ENCODE measurements around the gene DMPK.

DMPK gene

DNA sequence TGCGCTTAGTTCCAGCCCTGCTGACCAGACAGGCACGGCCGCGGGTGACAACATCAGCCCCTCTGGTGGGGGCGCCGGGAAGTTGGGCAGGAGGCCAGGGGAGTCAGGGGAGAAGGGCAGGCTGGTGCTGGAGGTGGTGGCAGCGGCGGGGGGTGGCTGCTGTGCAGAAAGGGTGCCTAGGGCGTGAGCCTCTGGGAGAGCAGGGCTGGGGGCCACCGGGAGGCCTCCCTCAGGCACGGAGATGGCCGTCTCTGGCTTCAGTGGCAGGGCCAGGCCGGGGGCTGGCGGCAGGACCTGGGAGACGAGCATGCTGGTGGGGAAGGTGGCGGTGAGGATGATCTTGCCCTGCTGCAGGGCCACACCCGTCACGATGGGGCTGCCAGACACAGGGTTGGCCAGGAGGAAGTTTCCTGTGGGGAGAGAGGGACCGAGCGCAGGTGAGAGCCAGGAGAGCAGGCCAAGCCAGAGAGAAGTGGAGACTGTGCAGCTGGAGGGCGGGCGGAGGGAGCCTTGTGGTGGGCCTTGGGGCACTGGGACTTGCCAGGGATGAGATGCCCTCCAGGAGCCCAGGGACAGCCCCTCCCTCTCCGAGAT lies 16.5 kb downstream of the DMPK start:
- no peak overlapping the region for H3K9ac ChIP-seq (ENCODE audit: low read length)
- H3K36me3 ChIP-seq (replicated peaks; ENCODE audit: low read depth, low read length): no peaks in the 10 kb centered on the region
- no peaks in the 10 kb centered on the region for H3K27me3 ChIP-seq (ENCODE audit: low read depth, low read length)
- TF ChIP-seq, protein P1, sequence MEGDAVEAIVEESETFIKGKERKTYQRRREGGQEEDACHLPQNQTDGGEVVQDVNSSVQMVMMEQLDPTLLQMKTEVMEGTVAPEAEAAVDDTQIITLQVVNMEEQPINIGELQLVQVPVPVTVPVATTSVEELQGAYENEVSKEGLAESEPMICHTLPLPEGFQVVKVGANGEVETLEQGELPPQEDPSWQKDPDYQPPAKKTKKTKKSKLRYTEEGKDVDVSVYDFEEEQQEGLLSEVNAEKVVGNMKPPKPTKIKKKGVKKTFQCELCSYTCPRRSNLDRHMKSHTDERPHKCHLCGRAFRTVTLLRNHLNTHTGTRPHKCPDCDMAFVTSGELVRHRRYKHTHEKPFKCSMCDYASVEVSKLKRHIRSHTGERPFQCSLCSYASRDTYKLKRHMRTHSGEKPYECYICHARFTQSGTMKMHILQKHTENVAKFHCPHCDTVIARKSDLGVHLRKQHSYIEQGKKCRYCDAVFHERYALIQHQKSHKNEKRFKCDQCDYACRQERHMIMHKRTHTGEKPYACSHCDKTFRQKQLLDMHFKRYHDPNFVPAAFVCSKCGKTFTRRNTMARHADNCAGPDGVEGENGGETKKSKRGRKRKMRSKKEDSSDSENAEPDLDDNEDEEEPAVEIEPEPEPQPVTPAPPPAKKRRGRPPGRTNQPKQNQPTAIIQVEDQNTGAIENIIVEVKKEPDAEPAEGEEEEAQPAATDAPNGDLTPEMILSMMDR (IDR thresholded peaks at IDR 0.05; ENCODE audit: low read depth, low read length): no peak
- TF ChIP-seq EZH2phosphoT487 (IDR thresholded peaks at IDR 0.05; ENCODE audit: low read depth): no peak
- H3K79me2 ChIP-seq (ENCODE audit: low read length): no peaks in the 10 kb centered on the region
- no peak overlapping the region for H3K4me2 ChIP-seq (ENCODE audit: low read length)
- no peak overlapping the region for H2AFZ ChIP-seq (ENCODE audit: low read depth, low read length)
- H3K4me3 ChIP-seq (ENCODE audit: low read length): no peak overlapping the region
- no peaks in the 10 kb centered on the region for H4K20me1 ChIP-seq (ENCODE audit: insufficient read depth, low read length)
- no peaks in the 10 kb centered on the region for H3K9me3 ChIP-seq (ENCODE audit: insufficient read depth, low read length)
- H3K4me1 ChIP-seq (ENCODE audit: low read length): peaks cover 4% of the 10 kb centered on the region; the same call in 1 of the 2 replicates
- no peak overlapping the region for H3K27ac ChIP-seq (ENCODE audit: low read length)

- no peaks in the 10 kb centered on the region for H3K79me2 ChIP-seq (ENCODE audit: low read length)
- no peak overlapping the region for H3K27ac ChIP-seq (ENCODE audit: low read length)
- no peak overlapping the region for H2AFZ ChIP-seq (ENCODE audit: low read depth, low read length)
- H3K36me3 ChIP-seq (replicated peaks; ENCODE audit: low read depth, low read length): no peaks in the 10 kb centered on the region
- H3K9ac ChIP-seq (ENCODE audit: low read length): no peak overlapping the region
- H3K4me1 ChIP-seq (ENCODE audit: low read length): peaks cover 4% of the 10 kb centered on the region; the same call in 1 of the 2 replicates
- TF ChIP-seq EZH2phosphoT487 (IDR thresholded peaks at IDR 0.05; ENCODE audit: low read depth): no peak
- H3K4me3 ChIP-seq (ENCODE audit: low read length): no peak overlapping the region
- H3K9me3 ChIP-seq (ENCODE audit: insufficient read depth, low read length): no peaks in the 10 kb centered on the region
- H3K27me3 ChIP-seq (ENCODE audit: low read depth, low read length): no peaks in the 10 kb centered on the region
- H4K20me1 ChIP-seq (ENCODE audit: insufficient read depth, low read length): no peaks in the 10 kb centered on the region
- no peak overlapping the region for H3K4me2 ChIP-seq (ENCODE audit: low read length)
These were observed 17.2 kb downstream of the DMPK start for GRCh38 chr19:45764945-45765701.

DNA sequence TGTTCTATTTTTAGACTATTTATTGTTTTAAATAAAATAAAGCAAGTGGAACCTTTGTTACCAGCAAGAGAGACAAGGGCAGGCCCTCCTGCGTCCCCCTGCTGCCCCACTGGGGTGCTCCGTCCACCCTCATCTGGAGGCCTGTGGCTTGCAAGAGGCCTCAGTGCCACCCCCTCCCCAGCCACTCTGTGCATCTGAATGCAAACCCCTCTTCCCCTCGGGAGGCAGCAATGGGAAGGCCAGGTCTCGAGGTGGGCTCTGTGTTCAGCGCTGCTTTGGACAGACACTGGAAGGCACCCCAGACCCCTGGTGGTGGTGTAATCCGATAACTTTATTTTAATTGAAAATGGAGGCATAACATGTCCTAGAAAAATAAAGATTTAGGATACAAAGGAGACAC lies 17.8 kb downstream of the DMPK start:
- no peaks in the 10 kb centered on the region for H3K27me3 ChIP-seq (ENCODE audit: low read depth, low read length)
- no peak overlapping the region for H3K9ac ChIP-seq (ENCODE audit: low read length)
- H3K4me1 ChIP-seq (ENCODE audit: low read length): peaks cover 4% of the 10 kb centered on the region; the same call in 1 of the 2 replicates
- H2AFZ ChIP-seq (ENCODE audit: low read depth, low read length): no peak overlapping the region
- no peak for TF ChIP-seq EZH2phosphoT487 (IDR thresholded peaks at IDR 0.05; ENCODE audit: low read depth)
- TF ChIP-seq, protein P1 (IDR thresholded peaks at IDR 0.05; ENCODE audit: low read depth, low read length): no peak
- no peak overlapping the region for H3K4me3 ChIP-seq (ENCODE audit: low read length)
- no peaks in the 10 kb centered on the region for H3K9me3 ChIP-seq (ENCODE audit: insufficient read depth, low read length)
- H3K79me2 ChIP-seq (ENCODE audit: low read length): no peaks in the 10 kb centered on the region
- H4K20me1 ChIP-seq (ENCODE audit: insufficient read depth, low read length): no peaks in the 10 kb centered on the region
- H3K4me2 ChIP-seq (ENCODE audit: low read length): no peak overlapping the region
- H3K36me3 ChIP-seq (replicated peaks; ENCODE audit: low read depth, low read length): no peaks in the 10 kb centered on the region
- no peak overlapping the region for H3K27ac ChIP-seq (ENCODE audit: low read length)

- H2AFZ ChIP-seq (ENCODE audit: low read depth, low read length): no peak overlapping the region
- H3K4me3 ChIP-seq (ENCODE audit: low read length): no peak overlapping the region
- no peaks in the 10 kb centered on the region for H3K79me2 ChIP-seq (ENCODE audit: low read length)
- H3K4me1 ChIP-seq (ENCODE audit: low read length): peaks cover 4% of the 10 kb centered on the region; the same call in 1 of the 2 replicates
- H3K27me3 ChIP-seq (ENCODE audit: low read depth, low read length): no peaks in the 10 kb centered on the region
- H4K20me1 ChIP-seq (ENCODE audit: insufficient read depth, low read length): no peaks in the 10 kb centered on the region
- no peaks in the 10 kb centered on the region for H3K9me3 ChIP-seq (ENCODE audit: insufficient read depth, low read length)
- H3K9ac ChIP-seq (ENCODE audit: low read length): no peak overlapping the region
- no peaks in the 10 kb centered on the region for H3K36me3 ChIP-seq (replicated peaks; ENCODE audit: low read depth, low read length)
- H3K4me2 ChIP-seq (ENCODE audit: low read length): no peak overlapping the region
- TF ChIP-seq, protein P1 (IDR thresholded peaks at IDR 0.05; ENCODE audit: low read depth, low read length): no peak
- no peak for TF ChIP-seq EZH2phosphoT487 (IDR thresholded peaks at IDR 0.05; ENCODE audit: low read depth)
- H3K27ac ChIP-seq (ENCODE audit: low read length): no peak overlapping the region
These were observed 18.5 kb downstream of the DMPK start for GRCh38 chr19:45763691-45764294.
